Forelimb muscle (tissue), 1 donor: ENCODE results near the gene WDFY4. TPM values are rescaled to one million over a fixed set of nuclear protein-coding genes. Genes with fewer than 3 reads are reported as not detected.
A peak's percentile ranks its signal among the peaks of the same experiment; 100 is the strongest.

Experiments used
- DNase-seq: peaks from one replicate; pipeline ENCODE4 v3.0.0-alpha.2; 2013; ENCODE audit warnings: low read depth
- polyA plus RNA-seq: library from polyadenylated mRNA; unstranded; fragments of 120-200 nt; gene quantifications from one replicate; pipeline ENCODE4 v1.2.1, GENCODE V29; 2013; ENCODE audit not compliant: insufficient read length

Gene WDFY4
- polyA plus RNA-seq, 1 donor, result 3.7 TPM

DNA sequence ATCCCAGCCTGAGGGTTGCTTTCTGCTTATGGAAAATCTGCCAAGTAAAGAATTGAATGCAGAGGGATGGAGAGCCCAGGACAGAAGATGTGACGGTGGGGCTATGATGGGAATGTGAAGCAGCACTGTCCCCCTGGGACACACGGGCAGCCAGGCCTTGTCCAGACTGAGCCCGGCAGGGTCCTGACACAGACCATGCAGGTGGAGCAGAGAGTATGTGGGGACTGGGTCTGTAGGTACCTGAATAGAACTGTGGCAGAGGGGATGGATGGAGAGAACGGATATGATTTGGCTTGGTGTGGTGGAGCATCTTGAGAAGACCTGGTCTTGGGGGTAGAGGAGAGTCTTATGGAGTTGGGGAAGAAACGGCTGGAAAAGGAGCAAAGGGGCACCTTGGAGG, 255.7 kb downstream of the WDFY4 start:
- DNase-seq, result no peak

DNA sequence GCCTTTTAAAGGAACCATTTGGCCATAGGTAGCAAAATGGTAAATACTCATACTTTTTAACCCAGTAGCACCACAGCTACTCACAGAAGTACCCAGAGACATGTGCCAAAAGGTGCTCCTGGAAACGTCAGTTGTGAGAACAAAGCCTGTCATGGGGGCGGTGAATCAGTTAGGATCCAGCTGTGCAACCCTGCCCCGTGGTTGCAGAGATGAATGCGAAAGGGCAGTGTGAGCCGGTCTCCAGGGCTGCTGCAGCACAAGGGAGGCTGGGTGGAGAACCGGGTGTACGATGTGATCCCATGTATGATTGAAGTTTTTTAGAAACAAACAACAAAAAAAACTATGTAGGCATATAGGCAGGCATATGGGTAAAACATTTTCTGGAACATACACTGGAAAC, 256.3 kb downstream of the WDFY4 start:
- DNase-seq, result no peak

DNA sequence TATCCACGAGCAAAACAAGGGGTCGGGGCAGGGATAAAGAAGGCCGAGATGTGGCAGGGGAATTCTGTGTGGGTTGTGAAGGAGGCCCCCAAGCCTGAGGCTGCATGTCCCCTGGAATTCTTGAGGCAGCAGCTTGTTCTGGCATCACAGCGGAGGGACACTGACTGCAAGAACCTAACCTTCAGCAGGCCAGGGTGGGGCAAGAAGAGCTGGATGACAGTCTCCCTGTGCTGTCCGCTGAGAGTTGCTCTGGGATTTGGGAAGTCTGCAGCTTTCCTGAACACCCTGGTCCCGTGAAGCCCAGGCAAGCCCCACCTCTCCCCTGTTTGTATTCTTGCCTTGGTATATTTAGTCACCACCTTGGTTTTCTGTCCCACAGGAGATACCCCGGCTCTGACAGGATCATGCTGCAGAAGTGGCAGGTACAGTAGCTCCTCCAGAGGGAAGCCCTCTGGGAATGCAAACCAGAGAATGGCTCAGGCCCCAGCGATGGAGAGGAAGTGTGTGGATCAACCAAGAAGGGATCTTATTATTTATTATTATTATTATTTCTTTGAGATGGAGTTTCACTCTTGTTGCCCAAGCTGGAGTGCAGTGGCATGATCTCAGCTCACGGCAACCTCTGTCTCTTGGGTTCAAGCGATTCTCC, 256.9 kb downstream of the WDFY4 start:
- DNase-seq, result no peak

DNA sequence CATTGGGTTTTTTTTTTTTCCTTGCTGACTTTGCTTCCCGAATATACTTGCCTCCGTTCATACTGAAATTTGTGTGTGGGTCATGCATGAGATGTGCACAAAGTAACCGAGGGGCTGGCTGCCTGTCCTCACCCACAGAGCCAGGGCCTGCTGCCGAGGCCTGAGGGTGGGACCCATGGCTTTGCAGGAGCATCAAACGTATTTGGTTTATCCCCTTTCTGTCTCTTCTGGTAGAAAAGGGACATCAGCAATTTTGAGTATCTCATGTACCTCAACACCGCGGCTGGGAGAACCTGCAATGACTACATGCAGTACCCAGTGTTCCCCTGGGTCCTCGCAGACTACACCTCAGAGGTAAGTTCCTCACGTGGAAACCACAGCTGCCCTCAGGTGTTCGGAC, 258.4 kb downstream of the WDFY4 start:
- no peak for DNase-seq

DNA sequence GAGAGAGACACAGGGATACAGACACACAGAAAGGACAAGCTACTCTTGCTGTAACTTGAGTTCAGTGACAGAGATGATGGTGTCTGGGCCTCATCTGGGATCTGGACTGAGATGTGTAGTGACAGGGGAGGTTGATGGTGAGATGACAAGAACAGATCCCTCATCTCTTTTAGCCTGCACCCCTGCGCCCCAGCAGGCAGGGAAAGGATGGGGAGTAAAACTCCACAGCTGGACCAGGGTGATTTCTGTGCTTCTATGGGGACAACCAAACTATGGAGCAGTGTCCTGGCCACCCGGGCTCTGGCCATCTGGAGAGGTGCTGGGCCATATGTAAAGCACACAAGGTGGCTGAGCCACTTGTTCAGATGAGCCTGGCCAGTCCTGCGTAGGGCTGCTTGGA, 259.5 kb downstream of the WDFY4 start:
- no peak for DNase-seq

DNA sequence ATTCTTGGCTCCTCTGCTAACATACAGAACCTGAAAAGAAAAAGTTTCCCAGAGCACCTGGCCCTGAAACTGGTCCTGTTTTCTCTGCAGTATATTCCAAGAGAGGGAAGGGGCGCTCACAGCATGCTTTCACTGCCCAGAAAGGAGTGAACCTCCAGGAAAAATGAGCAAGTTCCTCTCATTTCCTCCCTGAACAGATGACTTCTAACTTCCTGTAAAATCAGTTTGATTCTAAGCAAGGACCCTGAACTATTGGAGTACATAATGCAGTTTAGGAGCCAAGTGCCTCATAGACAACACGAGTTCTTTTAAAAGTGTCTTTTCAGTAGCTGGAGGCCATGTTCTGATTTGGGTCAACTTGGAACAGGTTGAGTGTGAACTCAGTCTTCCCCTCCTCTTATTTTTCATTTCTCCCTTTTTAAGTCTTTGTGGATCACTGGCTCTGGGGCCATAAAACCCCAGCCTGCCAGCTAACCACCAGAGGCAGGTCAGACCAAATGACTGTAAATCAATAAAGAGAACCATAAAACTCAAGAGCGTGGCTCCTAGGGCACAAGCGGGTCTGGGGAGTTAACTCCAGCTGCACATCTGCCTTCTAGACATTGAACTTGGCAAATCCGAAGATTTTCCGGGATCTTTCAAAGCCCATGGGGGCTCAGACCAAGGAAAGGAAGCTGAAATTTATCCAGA, 260.9 kb downstream of the WDFY4 start:
- no peak for DNase-seq

DNA sequence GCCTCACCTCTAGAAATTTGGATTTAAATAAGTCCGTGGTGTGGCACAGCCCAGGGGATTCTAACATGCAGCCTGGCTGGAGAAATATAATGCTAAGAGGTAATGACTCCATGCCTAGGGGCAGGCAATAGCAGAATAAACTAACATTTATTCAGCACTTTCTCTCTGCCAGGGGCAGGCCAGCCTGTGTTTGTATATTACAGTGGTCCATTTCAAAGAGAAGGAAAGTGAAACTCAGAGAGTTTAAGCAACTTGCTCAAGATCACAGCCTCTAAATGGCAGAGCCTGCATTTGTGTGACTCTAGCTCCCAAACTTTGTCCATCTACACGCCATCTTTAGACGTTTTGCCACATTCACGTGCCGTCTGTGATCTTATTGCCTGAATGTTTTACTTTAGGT, 261.7 kb downstream of the WDFY4 start:
- DNase-seq, result no peak

DNA sequence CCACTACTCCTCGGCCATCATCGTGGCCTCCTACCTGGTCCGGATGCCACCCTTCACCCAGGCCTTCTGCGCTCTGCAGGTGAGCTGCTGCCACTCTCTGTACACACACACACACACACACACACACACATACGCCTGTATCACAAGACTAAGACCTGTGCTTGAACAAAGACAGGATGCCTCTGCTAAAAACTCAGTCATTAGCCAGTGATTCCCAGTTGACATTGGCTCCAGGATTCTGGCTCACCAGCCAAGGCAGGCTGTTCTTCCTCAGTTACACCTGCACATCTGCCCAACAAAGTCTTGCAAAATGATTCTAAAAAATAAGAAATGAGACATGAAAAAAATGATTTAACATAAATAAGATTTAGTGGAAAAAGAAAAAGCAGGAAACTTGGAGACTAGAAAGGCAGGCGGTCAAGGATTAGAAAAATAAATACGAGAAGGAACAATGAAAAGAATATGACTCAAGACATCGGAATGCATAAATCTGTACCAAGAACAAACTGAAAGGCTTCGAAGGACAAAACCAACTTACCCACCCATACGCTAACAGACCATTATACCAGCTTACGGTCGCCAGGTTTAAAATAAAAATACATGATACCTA, 262.3 kb downstream of the WDFY4 start:
- no peak for DNase-seq

DNA sequence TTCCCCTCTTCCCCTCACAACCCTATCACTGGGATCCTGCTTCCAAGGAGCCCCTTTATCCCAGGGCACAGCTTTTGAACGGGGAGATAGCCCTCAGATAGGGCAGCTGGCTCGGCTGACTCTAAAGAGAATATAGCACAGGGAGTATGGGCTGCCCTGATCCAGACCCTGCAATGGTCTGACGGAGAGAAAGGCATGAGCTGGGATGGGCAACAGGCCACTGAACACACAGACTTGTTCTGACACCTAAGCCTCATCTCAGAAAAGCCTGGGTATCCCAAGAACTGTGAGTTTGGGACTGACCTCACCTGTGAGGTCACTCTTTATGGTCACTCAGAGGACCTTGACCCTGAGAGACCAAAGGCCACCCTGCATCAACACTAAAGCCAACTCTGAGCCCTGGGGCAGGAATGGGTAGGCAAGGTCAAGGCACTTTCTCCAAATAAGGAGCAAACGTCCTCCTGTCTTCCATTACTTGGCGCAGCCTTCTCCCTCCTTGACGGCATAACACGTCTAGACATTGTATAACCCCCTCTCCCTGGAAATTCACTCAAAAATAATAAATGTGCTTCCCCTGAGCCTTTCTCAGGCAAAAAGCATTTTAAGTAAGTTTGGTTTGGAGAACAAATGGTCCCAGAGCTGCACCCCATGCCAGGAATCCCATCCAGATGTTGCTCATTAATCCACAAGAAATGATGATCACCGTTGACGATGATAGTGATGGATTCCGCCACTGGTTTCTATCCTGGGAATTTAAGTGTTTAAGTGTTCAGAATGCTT, 263.2 kb downstream of the WDFY4 start:
- peak; percentile 51 for DNase-seq

DNA sequence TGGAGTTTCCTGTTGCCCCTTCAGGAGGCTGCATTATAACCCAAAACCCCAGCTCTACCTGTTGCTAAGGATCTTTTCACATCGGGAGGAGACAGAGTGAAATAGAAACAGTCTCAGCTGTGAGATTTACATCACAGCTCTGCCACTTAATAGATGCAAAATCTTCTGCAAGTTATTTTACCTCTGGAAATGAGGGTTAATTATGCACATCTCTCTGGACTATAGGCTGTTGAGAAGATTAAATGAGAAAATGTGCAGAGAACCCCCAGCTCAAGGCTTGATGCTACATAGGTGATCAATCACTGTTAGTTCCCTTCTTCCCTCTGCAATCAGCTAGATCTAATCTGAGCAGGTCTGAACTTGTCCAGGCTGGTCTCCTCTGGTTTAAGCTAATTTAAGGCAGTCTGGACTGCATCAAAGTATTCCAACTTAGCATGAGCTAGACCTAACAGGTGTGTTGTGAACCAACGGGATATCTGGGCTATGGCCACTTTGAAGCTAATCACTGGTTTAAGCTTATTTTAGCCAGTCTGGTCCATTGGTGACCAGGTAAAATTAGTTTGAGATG, 263.9 kb downstream of the WDFY4 start:
- no peak for DNase-seq

DNA sequence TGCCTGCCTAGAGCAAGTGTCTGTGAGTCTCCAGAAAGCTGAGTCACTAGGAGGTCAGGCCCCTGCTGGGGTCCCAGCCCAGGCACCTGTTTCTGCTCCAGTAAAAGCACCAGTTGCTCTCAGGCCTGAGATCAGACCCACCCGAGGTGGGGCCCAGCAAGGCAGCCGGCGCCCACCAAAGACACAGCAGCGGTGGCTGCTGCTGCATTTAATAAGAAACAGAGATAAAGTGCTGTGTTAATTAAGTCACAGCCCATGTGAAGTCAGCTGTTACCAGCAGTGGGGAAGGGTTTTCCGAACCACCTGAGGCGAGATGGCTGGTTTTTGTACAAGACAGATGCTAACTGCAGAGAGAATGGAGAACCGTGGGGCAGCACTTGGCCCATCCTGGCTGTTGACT, 267.0 kb downstream of the WDFY4 start:
- DNase-seq, result no peak

DNA sequence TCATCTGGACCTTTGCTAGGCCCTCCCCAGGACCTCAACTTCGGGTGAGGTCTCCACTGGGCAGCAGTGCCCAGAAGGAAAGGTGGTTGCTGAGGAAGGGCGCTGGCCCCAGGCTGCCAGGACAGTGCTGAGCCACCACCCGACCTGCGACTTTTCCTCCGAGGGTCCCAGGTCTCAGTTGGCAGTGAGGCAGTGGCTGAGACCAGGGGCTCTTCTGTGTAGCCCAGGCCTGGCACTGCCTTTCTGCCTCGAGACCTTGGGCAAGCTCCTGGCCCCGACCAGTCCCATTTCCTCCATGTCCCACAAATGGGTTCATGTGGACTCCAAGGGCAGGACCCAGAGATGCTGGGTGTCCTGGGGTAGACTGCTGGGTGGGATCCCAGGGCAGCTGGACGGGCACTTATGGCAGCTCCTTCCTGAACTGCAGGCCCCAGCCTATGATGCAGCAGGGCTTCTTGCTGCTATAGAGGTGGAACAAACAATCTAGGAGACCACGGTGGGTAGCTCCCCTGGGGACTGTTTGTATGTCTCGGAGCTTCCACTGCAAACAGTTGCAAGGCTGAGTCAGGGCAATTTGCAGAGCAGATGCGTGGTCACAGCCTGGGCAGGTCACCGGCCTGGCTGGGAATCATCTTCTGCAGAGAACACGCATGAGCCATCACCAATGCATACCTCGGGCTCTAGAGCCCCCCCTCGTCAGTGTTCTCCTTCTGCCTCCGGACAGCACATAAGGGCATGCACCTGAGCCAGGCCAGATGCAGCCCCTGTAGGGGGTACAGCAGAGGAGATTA, 272.9 kb downstream of the WDFY4 start:
- no peak for DNase-seq

DNA sequence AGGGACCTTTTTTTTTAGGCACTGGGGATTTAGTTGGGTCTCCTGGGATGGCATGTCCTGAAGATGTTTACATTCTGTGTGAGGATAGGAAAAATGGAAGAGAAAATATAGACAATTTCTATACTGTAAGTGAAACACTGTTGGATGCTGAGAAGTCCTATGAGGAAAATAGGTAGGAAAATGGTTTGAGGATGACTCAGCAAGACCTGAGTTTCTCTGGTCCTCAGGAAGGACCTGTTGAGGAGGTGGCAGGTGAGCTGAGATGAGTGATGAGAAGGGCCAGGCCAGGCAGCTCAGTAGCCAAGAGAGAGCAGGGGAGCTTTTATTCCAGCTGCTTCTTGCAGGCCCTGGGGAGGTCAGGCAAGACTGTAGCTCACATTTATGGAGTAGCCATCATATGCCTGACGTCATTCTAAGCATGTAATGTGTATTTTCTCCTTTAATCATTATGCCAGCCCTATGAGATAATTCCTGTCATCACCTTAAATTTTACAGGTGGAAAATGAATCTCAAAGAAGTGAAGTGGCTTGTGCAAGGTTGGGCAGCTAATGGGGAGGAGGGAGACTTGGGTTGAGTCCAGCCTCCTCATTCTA, 274.0 kb downstream of the WDFY4 start:
- no peak for DNase-seq

DNA sequence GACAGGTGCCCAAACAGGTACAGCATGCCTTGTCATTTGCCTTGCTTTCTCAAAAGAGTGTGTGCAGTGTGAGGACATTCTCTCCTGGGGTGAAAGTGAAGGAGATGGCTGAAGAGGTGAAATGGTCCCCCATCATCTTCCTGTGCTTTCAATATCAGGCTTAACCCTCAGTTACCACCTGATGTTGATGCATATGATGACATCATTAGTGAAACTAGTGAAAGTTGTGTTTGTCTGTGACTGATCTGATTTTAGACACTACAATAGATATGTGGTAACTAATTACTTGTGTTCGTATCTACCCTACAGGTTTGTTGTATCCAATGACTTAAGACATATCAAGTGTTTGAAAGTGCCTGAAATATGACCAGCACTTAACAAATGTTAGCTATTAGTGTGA, 279.4 kb downstream of the WDFY4 start:
- no peak for DNase-seq

DNA sequence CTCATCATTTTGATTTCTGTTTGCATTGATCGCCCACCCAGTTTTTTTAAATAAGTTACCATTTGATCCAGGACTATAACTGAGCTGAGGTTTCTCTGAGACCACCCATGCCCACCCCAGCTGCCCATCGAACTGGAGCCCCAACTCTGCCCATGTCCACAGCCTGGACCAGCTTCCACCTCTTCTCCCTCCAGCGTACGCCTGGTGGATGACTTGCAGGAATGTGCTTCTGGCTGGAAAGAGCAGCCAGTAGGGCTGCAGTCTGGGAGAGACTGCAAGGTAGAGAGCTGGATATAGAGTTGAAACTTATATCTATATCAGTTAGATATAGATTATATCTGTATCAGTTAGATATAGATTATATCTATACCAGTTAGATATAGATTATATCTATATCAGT, 280.8 kb downstream of the WDFY4 start:
- no peak for DNase-seq

DNA sequence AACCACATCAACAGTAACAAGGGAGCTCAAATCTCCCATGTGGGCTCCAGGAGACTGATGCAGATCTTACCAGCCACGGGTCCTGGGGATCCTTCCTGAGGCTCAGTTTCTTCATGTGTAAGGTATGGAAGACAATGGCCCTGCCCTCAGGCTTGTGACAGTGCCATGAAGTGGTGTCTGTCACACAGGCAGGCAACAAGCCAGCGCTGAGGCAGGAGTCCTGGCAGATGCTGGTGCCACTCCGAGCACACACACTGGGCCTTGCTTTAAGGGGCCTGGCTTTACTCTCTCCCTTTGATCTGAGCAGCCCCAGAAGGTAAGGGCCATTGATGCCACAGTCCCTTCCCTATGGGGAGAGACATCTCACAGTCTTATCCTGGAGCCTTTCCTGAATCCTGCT, 283.4 kb downstream of the WDFY4 start:
- no peak for DNase-seq

DNA sequence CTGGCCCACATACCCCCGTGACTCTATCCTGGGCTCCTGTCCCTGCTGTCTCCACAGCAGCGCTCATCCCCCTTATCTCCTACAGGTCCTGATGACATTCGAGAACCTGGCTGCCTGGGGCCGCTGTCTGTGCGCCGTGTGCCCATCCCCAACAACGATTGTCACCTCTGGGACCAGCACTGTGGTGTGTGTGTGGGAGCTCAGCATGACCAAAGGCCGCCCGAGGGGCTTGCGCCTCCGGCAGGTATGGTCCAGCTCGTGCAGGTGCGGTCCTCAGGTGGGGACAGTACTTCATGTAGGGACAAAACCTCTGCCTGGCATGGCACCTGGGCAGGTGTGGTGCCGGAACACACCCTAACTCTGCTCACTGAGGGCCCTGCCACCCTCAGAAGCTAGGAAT, 285.4 kb downstream of the WDFY4 start:
- no peak for DNase-seq

DNA sequence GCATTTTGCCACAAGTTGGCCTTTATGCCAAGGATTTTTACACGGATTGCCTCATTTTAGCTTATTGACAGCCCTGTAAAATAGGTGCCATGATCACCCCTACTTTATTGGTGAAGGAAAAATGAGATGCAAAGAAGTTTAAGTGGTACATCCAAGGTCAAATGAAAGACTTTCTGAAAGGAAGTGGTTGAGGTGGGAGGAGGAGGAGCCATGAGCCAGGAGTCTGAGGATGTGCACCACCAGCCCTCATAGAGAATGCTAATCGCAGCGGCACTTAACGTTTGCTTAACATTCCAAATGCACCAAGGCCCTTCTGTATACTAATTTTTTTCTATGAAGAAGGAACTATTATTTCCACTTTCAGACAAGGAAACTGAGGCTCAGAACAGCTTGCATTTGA, 286.0 kb downstream of the WDFY4 start:
- DNase-seq, result no peak

DNA sequence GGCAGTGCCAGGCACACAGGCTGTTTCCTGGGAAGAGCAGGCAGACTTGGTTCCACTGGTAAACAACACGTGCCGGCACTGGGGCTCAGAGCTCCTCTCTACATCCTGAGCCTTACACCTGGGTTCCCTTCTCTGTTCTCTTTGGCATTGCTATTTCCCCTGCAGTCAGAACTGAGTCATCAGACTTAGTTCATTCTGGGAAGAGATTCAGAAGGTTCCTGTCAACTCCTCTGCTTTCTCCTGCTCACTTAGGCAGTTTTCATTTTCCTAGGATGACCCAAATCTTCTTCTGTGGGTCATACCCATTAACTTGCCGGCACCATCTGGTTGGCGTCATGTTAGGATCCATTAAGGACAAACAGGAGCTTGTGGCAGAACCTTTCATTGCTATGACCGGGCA, 288.4 kb downstream of the WDFY4 start:
- no peak for DNase-seq

DNA sequence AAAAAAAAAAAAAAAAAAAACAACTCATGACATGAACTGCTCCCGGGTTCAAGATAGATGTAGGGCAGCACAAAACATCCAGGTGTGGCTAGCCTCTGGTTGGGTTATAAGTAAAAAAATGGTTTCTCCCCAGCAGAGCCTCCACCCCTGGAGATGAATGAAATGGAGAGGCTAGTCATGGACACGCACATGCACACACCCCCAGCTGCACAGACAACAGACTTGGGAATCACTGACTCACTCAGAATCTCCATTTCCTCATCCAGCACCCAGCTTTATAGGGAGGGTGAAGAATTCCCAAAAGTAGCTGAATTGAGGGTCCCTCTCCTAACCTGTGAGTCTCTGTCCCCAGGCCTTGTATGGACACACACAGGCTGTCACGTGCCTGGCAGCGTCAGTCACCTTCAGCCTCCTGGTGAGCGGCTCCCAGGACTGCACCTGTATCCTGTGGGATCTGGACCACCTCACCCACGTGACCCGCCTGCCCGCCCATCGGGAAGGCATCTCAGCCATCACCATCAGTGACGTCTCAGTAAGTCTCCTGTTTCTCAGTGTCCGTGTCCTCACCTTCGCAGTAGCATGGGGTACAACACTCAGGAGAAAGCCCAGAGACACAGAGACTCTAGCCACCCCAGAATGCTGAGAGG, 290.0 kb downstream of the WDFY4 start:
- no peak for DNase-seq

DNA sequence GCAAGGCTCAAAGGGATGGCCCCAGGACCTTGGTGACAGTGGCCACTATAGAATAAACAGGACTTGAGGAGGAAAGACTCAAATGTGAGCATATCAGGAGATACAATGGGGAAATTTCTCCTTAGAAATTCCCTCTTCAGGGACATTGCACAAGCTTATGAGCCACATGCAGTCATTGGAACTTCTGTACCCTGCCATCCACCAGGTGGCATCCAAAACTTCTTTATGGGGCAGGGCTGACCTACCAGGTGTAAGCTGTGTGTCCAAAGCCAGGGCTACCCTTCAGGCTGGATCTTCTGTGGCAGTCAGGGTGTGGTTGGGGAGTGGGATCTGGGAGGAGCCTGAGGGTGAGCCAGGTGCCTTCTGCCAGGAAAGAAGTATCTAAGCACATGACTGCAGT, 291.5 kb downstream of the WDFY4 start:
- DNase-seq, result no peak
